Measurements from ENCODE around the gene RCN2. TPM values are rescaled to one million over a fixed set of nuclear protein-coding genes. Genes with fewer than 3 reads are reported as not detected.

Gene RCN2
- total RNA-seq, 2 donors from 2014 or later, result 34.0 to 42.6 TPM

GRCh38 chr15:76978522-76979330 lies 47.2 kb downstream of the RCN2 start:
- DNase-seq, result no peak
- no peaks in the 10 kb centered on the region for H3K36me3 ChIP-seq
- H3K9me3 ChIP-seq, result no peaks in the 10 kb centered on the region
- no peaks in the 10 kb centered on the region for H3K27me3 ChIP-seq
- intact Hi-C loops (cut with DNase I), result no loop called here
- no peak overlapping the region for H3K4me3 ChIP-seq
- no peaks in the 10 kb centered on the region for H3K4me1 ChIP-seq
- H3K27ac ChIP-seq, result no peak overlapping the region
- H3K9ac ChIP-seq (ENCODE audit: low read depth in 2 of 2, low read length in 2 of 2), result no peak overlapping the region
- TF ChIP-seq, protein P1, sequence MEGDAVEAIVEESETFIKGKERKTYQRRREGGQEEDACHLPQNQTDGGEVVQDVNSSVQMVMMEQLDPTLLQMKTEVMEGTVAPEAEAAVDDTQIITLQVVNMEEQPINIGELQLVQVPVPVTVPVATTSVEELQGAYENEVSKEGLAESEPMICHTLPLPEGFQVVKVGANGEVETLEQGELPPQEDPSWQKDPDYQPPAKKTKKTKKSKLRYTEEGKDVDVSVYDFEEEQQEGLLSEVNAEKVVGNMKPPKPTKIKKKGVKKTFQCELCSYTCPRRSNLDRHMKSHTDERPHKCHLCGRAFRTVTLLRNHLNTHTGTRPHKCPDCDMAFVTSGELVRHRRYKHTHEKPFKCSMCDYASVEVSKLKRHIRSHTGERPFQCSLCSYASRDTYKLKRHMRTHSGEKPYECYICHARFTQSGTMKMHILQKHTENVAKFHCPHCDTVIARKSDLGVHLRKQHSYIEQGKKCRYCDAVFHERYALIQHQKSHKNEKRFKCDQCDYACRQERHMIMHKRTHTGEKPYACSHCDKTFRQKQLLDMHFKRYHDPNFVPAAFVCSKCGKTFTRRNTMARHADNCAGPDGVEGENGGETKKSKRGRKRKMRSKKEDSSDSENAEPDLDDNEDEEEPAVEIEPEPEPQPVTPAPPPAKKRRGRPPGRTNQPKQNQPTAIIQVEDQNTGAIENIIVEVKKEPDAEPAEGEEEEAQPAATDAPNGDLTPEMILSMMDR (IDR thresholded peaks at IDR 0.05), result no peak

DNA sequence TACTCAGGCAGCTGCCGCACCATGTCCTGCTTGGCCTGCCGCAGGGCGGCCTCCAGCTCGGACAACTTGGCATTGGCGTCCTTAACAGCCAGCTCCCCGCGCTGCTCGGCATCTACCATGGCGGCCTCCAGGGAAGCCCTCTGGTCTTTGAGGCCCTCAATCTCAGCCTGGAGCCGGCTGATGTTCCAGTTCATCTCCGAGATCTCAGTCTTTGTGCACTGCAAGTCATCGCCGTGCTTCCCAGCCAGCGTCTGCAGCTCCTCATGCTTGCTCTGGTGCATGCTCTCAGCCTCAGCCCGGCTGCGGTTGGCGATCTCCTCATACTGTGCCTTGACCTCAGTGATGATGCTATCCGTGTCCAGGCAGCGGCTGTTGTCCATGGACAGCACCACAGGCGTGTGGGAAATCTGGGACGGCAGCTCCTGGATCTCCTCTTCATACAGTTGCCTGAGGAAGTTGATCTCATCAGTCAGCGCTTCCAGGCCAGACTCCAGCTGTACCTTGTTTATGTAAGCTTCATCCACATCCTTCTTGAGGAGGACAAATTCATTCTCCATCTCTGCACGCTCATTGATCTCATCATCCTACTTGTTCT lies 47.9 kb downstream of the RCN2 start:
- Histone ChIP-seq H3K9me3 (no peaks in the 10 kb centered on the region), H3K27me3 (no peaks in the 10 kb centered on the region), H3K4me3 (no peak overlapping the region), H3K27ac (no peak overlapping the region), H3K36me3 (no peaks in the 10 kb centered on the region), H3K4me1 (no peaks in the 10 kb centered on the region), H3K9ac (ENCODE audit: low read depth in 2 of 2, low read length in 2 of 2) (no peak overlapping the region)
- TF ChIP-seq, protein P1 (IDR thresholded peaks at IDR 0.05), result no peak
- DNase-seq, result no peak
- intact Hi-C loops (cut with DNase I), result no loop called here

DNA sequence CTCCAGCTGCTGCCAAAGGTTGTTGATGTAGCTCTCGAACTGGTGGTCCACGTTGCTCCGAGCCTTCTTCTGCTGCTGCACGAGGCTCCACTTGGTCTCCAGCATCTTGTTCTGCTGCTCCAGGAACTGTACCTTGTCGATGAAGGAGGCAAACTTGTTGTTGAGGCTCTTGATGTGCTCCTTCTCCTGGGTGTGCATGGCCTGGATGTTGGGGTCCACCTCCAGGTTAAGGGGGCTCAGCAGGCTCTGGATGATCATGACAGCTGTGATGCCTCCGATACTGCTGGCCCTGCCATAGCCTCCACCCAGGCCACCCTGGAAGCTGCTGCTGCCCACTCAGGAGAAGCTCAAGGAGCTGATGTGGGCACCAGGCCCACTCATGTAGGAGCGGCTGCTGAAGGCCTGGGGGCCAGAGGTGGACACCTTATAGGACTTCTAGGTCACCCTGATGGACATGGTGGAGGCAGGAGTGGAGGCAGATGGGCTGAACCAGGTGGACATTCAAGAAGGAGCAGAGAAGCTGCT lies 48.5 kb downstream of the RCN2 start:
- no peak for DNase-seq
- Histone ChIP-seq H3K9ac (ENCODE audit: low read depth in 2 of 2, low read length in 2 of 2) (no peak overlapping the region), H3K9me3 (no peaks in the 10 kb centered on the region), H3K4me3 (no peak overlapping the region), H3K36me3 (no peaks in the 10 kb centered on the region), H3K4me1 (no peaks in the 10 kb centered on the region), H3K27me3 (no peaks in the 10 kb centered on the region), H3K27ac (no peak overlapping the region)
- intact Hi-C loops (cut with DNase I), result no loop called here
- TF ChIP-seq, protein P1 (IDR thresholded peaks at IDR 0.05), result no peak

DNA sequence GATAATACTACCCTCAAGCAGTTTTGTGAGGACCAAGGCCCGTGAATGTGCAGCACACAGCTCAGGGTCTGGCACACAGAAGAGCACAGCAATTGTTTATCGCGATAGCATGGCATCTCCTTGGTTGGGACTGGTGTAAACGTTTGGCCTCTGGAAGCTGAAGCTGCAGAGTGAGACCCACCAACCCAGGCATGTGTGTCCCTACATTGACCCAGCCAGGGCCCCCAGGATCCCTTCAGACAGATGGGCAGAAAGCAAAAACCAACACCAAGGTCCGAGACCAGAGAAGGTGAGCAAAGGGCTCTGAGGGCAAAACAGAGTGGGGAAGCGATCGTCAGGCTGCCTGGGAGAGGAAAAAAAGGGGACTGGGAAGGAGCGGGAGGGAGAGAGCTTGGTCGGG lies 50.8 kb downstream of the RCN2 start:
- Histone ChIP-seq H3K9ac (ENCODE audit: low read depth in 2 of 2, low read length in 2 of 2) (no peak overlapping the region), H3K4me1 (no peaks in the 10 kb centered on the region), H3K27me3 (no peaks in the 10 kb centered on the region), H3K36me3 (no peaks in the 10 kb centered on the region), H3K4me3 (no peak overlapping the region), H3K9me3 (no peaks in the 10 kb centered on the region), H3K27ac (no peak overlapping the region)
- no peak for DNase-seq
- intact Hi-C loops (cut with DNase I), result no loop called here
- TF ChIP-seq, protein P1 (IDR thresholded peaks at IDR 0.05), result no peak

DNA sequence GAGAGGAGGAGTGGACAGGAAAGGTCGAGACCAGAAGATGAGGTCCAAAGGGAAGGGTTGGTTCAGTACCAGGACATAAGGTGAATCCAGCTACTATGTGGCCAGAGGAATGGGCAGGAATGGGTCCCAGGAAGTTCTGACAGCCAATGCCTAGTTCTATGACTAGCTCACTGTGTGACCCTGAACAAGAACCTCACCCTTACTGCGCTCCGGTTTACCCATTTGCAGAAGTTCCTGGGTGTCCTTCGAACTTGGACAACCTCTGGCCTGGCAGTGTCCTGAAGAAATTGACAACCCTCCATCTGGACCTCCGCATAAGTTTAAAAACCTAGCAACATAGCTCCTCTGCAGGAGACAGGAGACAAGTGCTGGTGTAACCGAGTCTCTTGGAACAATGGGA lies 51.2 kb downstream of the RCN2 start:
- Histone ChIP-seq H3K4me3 (no peak overlapping the region), H3K27me3 (no peaks in the 10 kb centered on the region), H3K9ac (ENCODE audit: low read depth in 2 of 2, low read length in 2 of 2) (no peak overlapping the region), H3K9me3 (no peaks in the 10 kb centered on the region), H3K36me3 (no peaks in the 10 kb centered on the region), H3K4me1 (no peaks in the 10 kb centered on the region), H3K27ac (no peak overlapping the region)
- TF ChIP-seq, protein P1 (IDR thresholded peaks at IDR 0.05), result no peak
- no peak for DNase-seq
- intact Hi-C loops (cut with DNase I), result no loop called here
